Osteocyte (in vitro differentiated cells): ENCODE results near the gene UBE2I. TPM values are rescaled to one million over a fixed set of nuclear protein-coding genes. Genes with fewer than 3 reads are reported as not detected.

Experiments
- DNase-seq: peaks from one replicate; pipeline ENCODE4 v3.0.0; 2021; ENCODE audit warnings: mixed read lengths; ENCODE audit not compliant: unreplicated experiment; ENCODE audit errors: extremely low spot score
- H3K27ac Mint-ChIP-seq: one replicate; pipeline ENCODE4 v1.8.0; 2021; ENCODE audit warnings: mild to moderate bottlenecking, mixed read lengths; ENCODE audit not compliant: unreplicated experiment
- H3K27me3 Mint-ChIP-seq: one replicate; pipeline ENCODE4 v1.8.0; 2021; ENCODE audit warnings: mixed read lengths; ENCODE audit not compliant: unreplicated experiment
- H3K36me3 Mint-ChIP-seq: one replicate; pipeline ENCODE4 v1.8.0; 2021; ENCODE audit warnings: mixed read lengths; ENCODE audit not compliant: unreplicated experiment
- H3K4me1 Mint-ChIP-seq: one replicate; pipeline ENCODE4 v1.8.0; 2021; ENCODE audit warnings: mixed read lengths; ENCODE audit not compliant: unreplicated experiment
- H3K4me3 Mint-ChIP-seq: one replicate; pipeline ENCODE4 v1.8.0; 2021; ENCODE audit warnings: mild to moderate bottlenecking, moderate library complexity, mixed read lengths; ENCODE audit not compliant: unreplicated experiment
- H3K9me3 Mint-ChIP-seq: one replicate; pipeline ENCODE4 v1.8.0; 2021; ENCODE audit warnings: mixed read lengths; ENCODE audit not compliant: unreplicated experiment
- CTCF ChIP-seq: fragments of 200-600 bp; sonication (generic); IDR thresholded peaks from 2 replicates; pipeline ENCODE4 v1.5.0; 2021; ENCODE audit warnings: antibody characterized with exemption, mild to moderate bottlenecking, moderate library complexity
- total RNA-seq: library from RNA; stranded (reverse); gene quantifications from 2 replicates; pipeline ENCODE4 v1.2.1, GENCODE V29; 2021

Gene UBE2I
- total RNA-seq, 1 donor from 2014 or later = 131 TPM

GRCh38 chr16:1366060-1366711 is 56.8 kb downstream of the UBE2I start:
- H3K36me3 Mint-ChIP-seq = peaks cover 8% of the 10 kb centered on the region
- H3K4me3 Mint-ChIP-seq = no peak overlapping the region
- H3K27me3 Mint-ChIP-seq = no peaks in the 10 kb centered on the region
- no peak for TF ChIP-seq CTCF
- no peak overlapping the region for H3K27ac Mint-ChIP-seq
- DNase-seq = no peak
- H3K4me1 Mint-ChIP-seq = no peaks in the 10 kb centered on the region
- no peaks in the 10 kb centered on the region for H3K9me3 Mint-ChIP-seq

GRCh38 chr16:1366712-1367299 is 57.4 kb downstream of the UBE2I start:
- no peak overlapping the region for H3K27ac Mint-ChIP-seq
- no peak for DNase-seq
- no peaks in the 10 kb centered on the region for H3K4me1 Mint-ChIP-seq
- H3K4me3 Mint-ChIP-seq = no peak overlapping the region
- peaks cover 8% of the 10 kb centered on the region for H3K36me3 Mint-ChIP-seq
- no peak for TF ChIP-seq CTCF
- no peaks in the 10 kb centered on the region for H3K27me3 Mint-ChIP-seq
- H3K9me3 Mint-ChIP-seq = no peaks in the 10 kb centered on the region

- no peak overlapping the region for H3K4me3 Mint-ChIP-seq
- H3K4me1 Mint-ChIP-seq = no peaks in the 10 kb centered on the region
- H3K9me3 Mint-ChIP-seq = no peaks in the 10 kb centered on the region
- peaks cover 8% of the 10 kb centered on the region for H3K36me3 Mint-ChIP-seq
- no peak for DNase-seq
- no peak for TF ChIP-seq CTCF
- no peak overlapping the region for H3K27ac Mint-ChIP-seq
- no peaks in the 10 kb centered on the region for H3K27me3 Mint-ChIP-seq
These were observed 58.2 kb downstream of the UBE2I start for GRCh38 chr16:1367486-1368174.

GRCh38 chr16:1371054-1371978 is 61.9 kb downstream of the UBE2I start:
- Mint-ChIP-seq H3K4me1 (no peaks in the 10 kb centered on the region), H3K36me3 (no peaks in the 10 kb centered on the region), H3K4me3 (no peak overlapping the region), H3K27me3 (no peaks in the 10 kb centered on the region), H3K27ac (no peak overlapping the region), H3K9me3 (no peaks in the 10 kb centered on the region)
- TF ChIP-seq CTCF = no peak
- no peak for DNase-seq
